ENCODE measurements around the gene MRPS31. TPM values are rescaled to one million over a fixed set of nuclear protein-coding genes. Genes with fewer than 3 reads are reported as not detected.

The MRPS31 gene
- total and polyA plus RNA-seq, 12 donors: 13.1 to 115 (median 24.9) TPM

- no peaks in the 10 kb centered on the region for H3K27me3 ChIP-seq
- no peak overlapping the region for H3K27ac ChIP-seq
- DNase-seq: no peak
- H3K9me3 ChIP-seq (replicated peaks in 1 of 3): no peaks in the 10 kb centered on the region
- no peak overlapping the region for H3K4me3 ChIP-seq
- intact Hi-C loops (cut with DNase I): no loop called here
- H3K36me3 ChIP-seq (replicated peaks in 1 of 2): peaks cover 0 to 6% of the 10 kb centered on the region in 2 donors
- no peak for TF ChIP-seq POLR2A (IDR thresholded peaks at IDR 0.05)
- no peak for TF ChIP-seq CTCF (IDR thresholded peaks at IDR 0.05)
- 92 to 96% (median 93%) methylated on average over 7 to 13 of the region's 13 CpGs for WGBS, 4 donors
- peaks cover 0 to 6% of the 10 kb centered on the region in 2 donors for H3K4me1 ChIP-seq (replicated peaks in 1 of 2)
Observed at GRCh38 chr13:40794414-40795368, 23.7 kb upstream of the MRPS31 start.

GRCh38 chr13:40793339-40793738 lies 22.3 kb upstream of the MRPS31 start:
- intact Hi-C loops (cut with DNase I): no loop called here
- Histone ChIP-seq H3K9me3 (replicated peaks in 1 of 3) (no peaks in the 10 kb centered on the region), H3K4me3 (no peak overlapping the region), H3K27me3 (no peaks in the 10 kb centered on the region), H3K4me1 (replicated peaks in 1 of 2) (peaks cover 4 to 10% of the 10 kb centered on the region in 2 donors), H3K36me3 (replicated peaks in 1 of 2) (no peaks in the 10 kb centered on the region), H3K27ac (no peak overlapping the region)
- TF ChIP-seq CTCF (IDR thresholded peaks at IDR 0.05): no peak
- no peak for DNase-seq
- WGBS, 4 donors: 93 to 100% (median 96%) methylated on average over 3 of the region's 3 CpGs

DNA sequence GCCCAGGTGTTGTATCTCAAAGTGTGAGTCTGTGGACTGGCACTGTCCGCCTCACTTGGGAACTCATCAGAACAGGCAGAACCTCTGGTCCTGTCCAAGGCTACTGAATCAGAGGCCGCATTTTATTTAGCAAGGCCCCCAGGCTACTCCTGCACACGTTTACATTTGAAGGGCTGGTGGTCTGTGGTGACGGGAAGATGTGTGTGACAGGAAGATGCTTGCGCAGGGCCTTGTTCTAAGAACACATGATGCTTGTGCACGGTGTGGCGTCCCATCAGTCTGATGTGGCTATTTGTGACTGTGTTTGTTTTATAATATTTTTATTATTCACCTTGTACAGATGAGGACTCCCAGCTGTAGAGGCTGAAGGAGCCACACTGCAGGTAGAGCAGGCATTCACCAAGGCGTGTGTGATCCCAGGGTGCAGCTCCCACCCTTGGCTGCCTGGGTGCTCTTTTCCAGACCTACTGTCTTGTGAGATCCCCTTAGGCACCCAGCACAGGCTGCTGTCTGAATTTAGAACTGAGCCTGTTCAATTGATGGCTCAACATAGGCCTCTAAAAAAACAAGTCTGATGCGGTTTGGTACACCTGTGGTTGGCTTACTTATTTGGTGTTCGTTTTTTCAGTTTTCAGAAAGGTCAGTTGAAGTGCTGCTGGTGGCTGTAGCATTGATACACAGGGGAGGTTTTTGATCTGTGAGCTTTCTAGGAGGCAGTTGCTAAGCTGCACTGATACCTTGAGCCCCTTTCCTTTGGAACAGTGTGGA lies 21.5 kb upstream of the MRPS31 start:
- no peak overlapping the region for H3K4me3 ChIP-seq
- intact Hi-C loops (cut with DNase I): no loop called here
- WGBS, 4 donors: 89 to 93% (median 93%) methylated on average over 10 of the region's 10 CpGs
- H3K36me3 ChIP-seq (replicated peaks in 1 of 2): no peaks in the 10 kb centered on the region
- H3K27ac ChIP-seq: no peak overlapping the region
- no peaks in the 10 kb centered on the region for H3K27me3 ChIP-seq
- DNase-seq: peak in 1 of 7 donors; percentile 50
- no peak for TF ChIP-seq CTCF (IDR thresholded peaks at IDR 0.05)
- no peak for TF ChIP-seq POLR2A (IDR thresholded peaks at IDR 0.05)
- H3K4me1 ChIP-seq (replicated peaks in 1 of 2): peaks cover 4 to 10% of the 10 kb centered on the region in 2 donors
- H3K9me3 ChIP-seq (replicated peaks in 1 of 3): no peaks in the 10 kb centered on the region

DNA sequence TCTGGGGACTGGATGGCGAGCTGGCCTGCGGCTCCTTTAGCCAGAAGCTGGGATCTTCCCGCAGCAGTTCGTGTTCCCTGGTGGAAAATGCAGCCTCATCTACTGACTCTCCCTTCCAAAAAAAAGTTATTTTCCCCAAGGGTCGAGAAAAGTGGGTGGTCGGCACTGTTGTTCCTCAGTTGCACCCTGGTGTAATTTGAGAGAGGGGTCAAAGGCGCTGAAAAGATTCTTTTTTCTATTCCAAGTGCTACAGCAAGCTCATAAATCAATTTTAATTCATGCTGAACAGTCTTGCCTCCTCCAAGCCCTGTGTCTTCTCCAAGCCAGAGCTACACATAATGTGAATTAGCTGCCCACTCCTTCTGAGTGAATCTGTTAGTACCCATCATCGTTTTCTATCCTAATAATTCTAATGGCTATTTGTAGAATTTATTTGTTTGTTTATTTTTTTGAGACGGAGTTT lies 19.2 kb upstream of the MRPS31 start:
- H3K9me3 ChIP-seq (replicated peaks in 1 of 3): no peaks in the 10 kb centered on the region
- peaks cover 4 to 10% of the 10 kb centered on the region in 2 donors for H3K4me1 ChIP-seq (replicated peaks in 1 of 2)
- TF ChIP-seq CTCF (IDR thresholded peaks at IDR 0.05): no peak
- no peak for TF ChIP-seq POLR2A (IDR thresholded peaks at IDR 0.05)
- H3K4me3 ChIP-seq: peak overlapping the region in 2 of 4 donors; percentile 52 to 90
- H3K36me3 ChIP-seq (replicated peaks in 1 of 2): no peaks in the 10 kb centered on the region
- no peak for DNase-seq
- intact Hi-C loops (cut with DNase I): no loop called here
- 16 to 33% (median 22%) methylated on average over 6 to 9 of the region's 9 CpGs for WGBS, 4 donors
- H3K27me3 ChIP-seq: no peaks in the 10 kb centered on the region
- peak overlapping the region in 4 of 5 donors; percentile 37 to 90 (median 71) for H3K27ac ChIP-seq

Data from adrenal gland (tissue), 12 donors.